ENCODE data around the gene OOSP2.

Gene OOSP2

GRCh38 chr11:60080535-60080934 is 40.3 kb downstream of the OOSP2 start:
- no peak for DNase-seq (ENCODE audit: low read depth)

GRCh38 chr11:60084631-60085273 is 44.5 kb downstream of the OOSP2 start:
- DNase-seq (ENCODE audit: low read depth) = no peak

GRCh38 chr11:60085909-60086308 is 45.7 kb downstream of the OOSP2 start:
- no peak for DNase-seq (ENCODE audit: low read depth)

- DNase-seq (ENCODE audit: low read depth) = no peak
These were observed 47.0 kb downstream of the OOSP2 start for GRCh38 chr11:60087239-60087638.

GRCh38 chr11:60088364-60088763 is 48.2 kb downstream of the OOSP2 start, which contains the start of gene MS4A2:
MS4A2 (plus strand) TSS chr11:60088664; CDS start chr11:60088766, 102 bp downstream.
- DNase-seq (ENCODE audit: low read depth) = no peak

GRCh38 chr11:60095477-60096120 is 55.4 kb downstream of the OOSP2 start:
- DNase-seq (ENCODE audit: low read depth) = no peak

- no peak for DNase-seq (ENCODE audit: low read depth)
These were observed 57.0 kb downstream of the OOSP2 start for GRCh38 chr11:60097189-60097588.
